OCI-LY3 (cell line): Measurements from ENCODE around the gene NPY.

ENCODE experiments used
- H2AFZ ChIP-seq: fragments of 200-600, 300-600 bp; shearing (Covaris generic); 2 replicates; pipeline ENCODE4 v1.6.0; 2014; ENCODE audit warnings: antibody characterized with exemption, low read depth, low read length
- H3K27ac ChIP-seq: fragments of 200-600, 300-600 bp; sonication (generic); 2 replicates; pipeline ENCODE4 v1.5.1; 2014; ENCODE audit warnings: mild to moderate bottlenecking, low read length, moderate library complexity, mixed read lengths
- H3K27me3 ChIP-seq: fragments of 200-600, 300-600 bp; sonication (generic); 2 replicates; pipeline ENCODE4 v1.6.1; 2014; ENCODE audit warnings: low read depth, low read length, mixed read lengths
- H3K36me3 ChIP-seq: fragments of 200-600, 300-600 bp; sonication (generic); replicated peaks from 2 replicates; pipeline ENCODE3; 2014; ENCODE audit warnings: low read depth, low read length, mixed read lengths
- H3K4me1 ChIP-seq: fragments of 300-600, 200-600 bp; sonication (generic); 2 replicates; pipeline ENCODE4 v1.6.1; 2014; ENCODE audit warnings: low read length, mixed read lengths
- H3K4me2 ChIP-seq: fragments of 200-600, 300-600 bp; sonication (generic); 2 replicates; pipeline ENCODE4 v1.6.1; 2014; ENCODE audit warnings: low read length, mixed read lengths
- H3K4me3 ChIP-seq: fragments of 300-600, 200-600 bp; sonication (generic); 2 replicates; pipeline ENCODE4 v1.5.1; 2014; ENCODE audit warnings: antibody characterized with exemption, mild to moderate bottlenecking, low read length, moderate library complexity
- H3K79me2 ChIP-seq: fragments of 300-600, 200-600 bp; shearing (Covaris generic); 2 replicates; pipeline ENCODE4 v1.6.1; 2014; ENCODE audit warnings: mild to moderate bottlenecking, low read length, mixed read lengths
- H3K9ac ChIP-seq: fragments of 300-600, 200-600 bp; shearing (Covaris generic); 2 replicates; pipeline ENCODE4 v1.6.0; 2014; ENCODE audit warnings: mild to moderate bottlenecking, low read length, moderate library complexity
- H3K9me3 ChIP-seq: fragments of 200-600, 300-600 bp; shearing (Covaris generic); 2 replicates; pipeline ENCODE4 v1.6.1; 2014; ENCODE audit warnings: low read length, mixed read lengths; ENCODE audit not compliant: insufficient read depth
- H4K20me1 ChIP-seq: fragments of 200-600, 300-600 bp; sonication (generic); 2 replicates; pipeline ENCODE4 v1.6.1; 2016; ENCODE audit warnings: low read length, mixed read lengths; ENCODE audit not compliant: insufficient read depth
- CTCF ChIP-seq: fragments of 200-600, 300-600 bp; sonication (generic); IDR thresholded peaks from 2 replicates; pipeline ENCODE4 v1.5.1; 2014; ENCODE audit warnings: antibody characterized with exemption, low read length, low read depth
- EZH2phosphoT487 ChIP-seq: fragments of 200-600 bp; shearing (Covaris generic); IDR thresholded peaks from 2 replicates; pipeline ENCODE4 v1.6.1; 2018; ENCODE audit warnings: antibody characterized with exemption, mixed run types, low read depth

The NPY gene

GRCh38 chr7:24328894-24329293 lies 44.9 kb downstream of the NPY start:
- no peak overlapping the region for H2AFZ ChIP-seq
- H3K9ac ChIP-seq, result no peak overlapping the region
- H3K4me2 ChIP-seq, result no peak overlapping the region
- no peaks in the 10 kb centered on the region for H3K9me3 ChIP-seq
- 0 out of 2 replicates have a peak, but pooled peaks cover 6% of the 10 kb centered on the region for H3K4me1 ChIP-seq
- no peaks in the 10 kb centered on the region for H3K27me3 ChIP-seq
- no peaks in the 10 kb centered on the region for H3K79me2 ChIP-seq
- no peaks in the 10 kb centered on the region for H4K20me1 ChIP-seq
- TF ChIP-seq EZH2phosphoT487 (no peak), CTCF (no peak)
- H3K36me3 ChIP-seq, result no peaks in the 10 kb centered on the region
- no peak overlapping the region for H3K27ac ChIP-seq
- H3K4me3 ChIP-seq, result no peak overlapping the region

- no peak for TF ChIP-seq CTCF
- TF ChIP-seq EZH2phosphoT487, result no peak
- Histone ChIP-seq H3K4me3 (no peak overlapping the region), H3K9ac (no peak overlapping the region), H3K9me3 (no peaks in the 10 kb centered on the region), H3K36me3 (no peaks in the 10 kb centered on the region), H3K27me3 (no peaks in the 10 kb centered on the region), H3K4me2 (no peak overlapping the region), H3K79me2 (no peaks in the 10 kb centered on the region), H3K27ac (no peak overlapping the region), H4K20me1 (no peaks in the 10 kb centered on the region), H2AFZ (no peak overlapping the region), H3K4me1 (no peaks in the 10 kb centered on the region)
Observed at GRCh38 chr7:24334012-24334411, 50.0 kb downstream of the NPY start.

GRCh38 chr7:24334627-24335026 lies 50.6 kb downstream of the NPY start:
- Histone ChIP-seq H3K4me1 (no peaks in the 10 kb centered on the region), H3K36me3 (no peaks in the 10 kb centered on the region), H4K20me1 (no peaks in the 10 kb centered on the region), H3K9ac (no peak overlapping the region), H3K9me3 (no peaks in the 10 kb centered on the region), H3K4me3 (no peak overlapping the region), H2AFZ (no peak overlapping the region), H3K4me2 (no peak overlapping the region), H3K79me2 (no peaks in the 10 kb centered on the region), H3K27me3 (no peaks in the 10 kb centered on the region), H3K27ac (no peak overlapping the region)
- TF ChIP-seq CTCF, result no peak
- no peak for TF ChIP-seq EZH2phosphoT487

- H3K4me2 ChIP-seq, result no peak overlapping the region
- H3K27ac ChIP-seq, result no peak overlapping the region
Observed at GRCh38 chr7:24336461-24336860, 52.5 kb downstream of the NPY start.

More at GRCh38 chr7:24336461-24336860, 52.5 kb downstream of the NPY start:
- Histone ChIP-seq H2AFZ (no peak overlapping the region), H3K79me2 (no peaks in the 10 kb centered on the region), H4K20me1 (no peaks in the 10 kb centered on the region), H3K9me3 (no peaks in the 10 kb centered on the region), H3K27me3 (no peaks in the 10 kb centered on the region), H3K4me1 (no peaks in the 10 kb centered on the region), H3K9ac (no peak overlapping the region), H3K36me3 (no peaks in the 10 kb centered on the region), H3K4me3 (no peak overlapping the region)
- TF ChIP-seq EZH2phosphoT487 (no peak), CTCF (no peak)
